D721Med (cell line): ENCODE data around the gene MRPL36.
"Not testable (repeated sequence)": the region's sequence is repeated elsewhere in the genome, so short reads cannot be mapped to it uniquely, and the experiment has no call there.

Experiments used
- DNase-seq: peaks from one replicate; pipeline ENCODE4 v3.0.0; 2011; ENCODE audit warnings: low spot score; ENCODE audit not compliant: insufficient read length
- FAIRE-seq: peaks from 2 replicates; lab custom pipeline; 2011; peaks lifted over from hg19 to GRCh38; lab: Jason Lieb, UNC
- CTCF ChIP-seq: IDR thresholded peaks from 2 replicates; pipeline ENCODE4 v1.5.1; 2012; ENCODE audit warnings: mild to moderate bottlenecking, control low read depth; ENCODE audit not compliant: insufficient read depth; ENCODE audit errors: missing control alignments

MRPL36 gene

GRCh38 chr5:1794901-1795290 lies 4.7 kb downstream of the MRPL36 start:
- FAIRE-seq (no peak), DNase-seq (no peak)
- no peak for TF ChIP-seq CTCF

- no peak for FAIRE-seq
- DNase-seq = no peak
- no peak for TF ChIP-seq CTCF
These were observed 5.4 kb downstream of the MRPL36 start for GRCh38 chr5:1793966-1794900.

GRCh38 chr5:1793301-1793740 lies 6.3 kb downstream of the MRPL36 start:
- TF ChIP-seq CTCF = no peak
- FAIRE-seq (no peak), DNase-seq (no peak)

- TF ChIP-seq CTCF = no peak
- DNase-seq = no peak
These were observed 6.8 kb downstream of the MRPL36 start for GRCh38 chr5:1792842-1793266.

GRCh38 chr5:1791176-1791575 lies 8.5 kb downstream of the MRPL36 start:
- FAIRE-seq = no peak
- no peak for DNase-seq

More at GRCh38 chr5:1792842-1793266, 6.8 kb downstream of the MRPL36 start:
- no peak for FAIRE-seq

GRCh38 chr5:1789834-1790471 lies 9.7 kb downstream of the MRPL36 start:
- TF ChIP-seq CTCF = no peak
- FAIRE-seq (no peak), DNase-seq (no peak)

More at GRCh38 chr5:1791176-1791575, 8.5 kb downstream of the MRPL36 start:
- no peak for TF ChIP-seq CTCF

- not testable (repeated sequence) for DNase-seq, FAIRE-seq
These were observed 10.2 kb downstream of the MRPL36 start for GRCh38 chr5:1789438-1789833.
